Measurements from ENCODE around the gene TMEM161B.
"Not testable (repeated sequence)": the region's sequence is repeated elsewhere in the genome, so short reads cannot be mapped to it uniquely, and the experiment has no call there.

Gene TMEM161B

DNA sequence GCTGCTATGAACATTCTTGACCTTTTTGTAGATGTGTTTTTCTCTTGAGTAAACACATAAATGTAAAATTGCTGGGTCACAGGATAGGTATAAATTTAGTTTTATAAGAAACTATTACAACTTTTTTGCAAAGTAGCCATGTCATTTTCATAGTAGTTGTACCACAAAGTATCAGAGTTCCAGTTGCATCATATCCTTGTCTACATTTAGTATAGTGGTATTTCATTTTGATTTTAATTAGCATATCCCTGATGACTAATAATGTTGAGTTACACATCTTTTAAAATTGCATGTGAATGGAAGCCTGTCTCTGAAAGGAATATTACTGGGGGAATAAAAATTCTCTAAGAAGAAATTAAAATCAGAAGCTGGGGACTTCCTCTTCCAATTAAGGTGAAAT, 85.4 kb downstream of the TMEM161B start:
- DNase-seq (ENCODE audit: low spot score), result peak; percentile 10

DNA sequence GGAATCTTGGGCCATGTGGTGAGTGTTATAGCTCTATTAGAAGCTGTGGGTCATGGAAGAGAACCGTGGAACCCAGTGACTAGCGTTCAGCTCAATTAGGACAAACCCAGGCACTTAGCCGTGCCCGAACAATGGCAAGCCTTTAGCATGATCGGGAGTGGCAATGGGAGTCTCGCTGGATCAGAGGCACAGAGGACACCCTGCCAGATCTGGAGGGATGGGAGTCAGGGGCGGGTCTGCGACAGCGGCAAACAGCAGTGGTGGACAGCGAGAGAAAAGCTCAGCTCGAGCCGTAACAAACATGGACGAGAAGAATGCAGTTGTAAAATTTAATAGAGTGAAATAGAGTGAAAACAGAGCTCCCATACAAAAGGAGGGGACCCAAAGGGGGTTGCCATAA, 91.2 kb downstream of the TMEM161B start:
- DNase-seq (ENCODE audit: low spot score), result not testable (repeated sequence)

GRCh38 chr5:88172847-88173758, 95.5 kb downstream of the TMEM161B start:
- no peak for DNase-seq (ENCODE audit: low spot score)

DNA sequence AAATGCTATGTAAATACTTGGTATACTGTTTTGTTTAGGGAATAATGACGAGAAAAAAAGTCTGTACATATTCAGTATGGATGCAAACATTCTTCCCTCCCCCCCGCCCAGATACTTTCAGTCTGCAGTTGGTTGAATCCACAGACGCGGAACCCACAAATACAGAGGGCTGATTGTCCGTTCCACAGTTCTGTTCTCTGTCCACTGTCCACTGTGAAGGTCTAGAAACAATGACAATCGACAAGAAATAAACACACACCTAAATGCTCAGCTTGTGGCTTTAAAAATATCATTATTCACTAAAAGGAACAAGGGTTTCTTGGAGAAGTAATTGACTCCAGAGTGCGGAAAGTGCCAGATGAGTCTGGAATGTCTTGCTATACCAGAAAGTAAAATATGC, 109.1 kb downstream of the TMEM161B start:
- no peak for DNase-seq (ENCODE audit: low spot score)

GRCh38 chr5:88158056-88158455, 110.6 kb downstream of the TMEM161B start:
- DNase-seq (ENCODE audit: low spot score), result no peak

DNA sequence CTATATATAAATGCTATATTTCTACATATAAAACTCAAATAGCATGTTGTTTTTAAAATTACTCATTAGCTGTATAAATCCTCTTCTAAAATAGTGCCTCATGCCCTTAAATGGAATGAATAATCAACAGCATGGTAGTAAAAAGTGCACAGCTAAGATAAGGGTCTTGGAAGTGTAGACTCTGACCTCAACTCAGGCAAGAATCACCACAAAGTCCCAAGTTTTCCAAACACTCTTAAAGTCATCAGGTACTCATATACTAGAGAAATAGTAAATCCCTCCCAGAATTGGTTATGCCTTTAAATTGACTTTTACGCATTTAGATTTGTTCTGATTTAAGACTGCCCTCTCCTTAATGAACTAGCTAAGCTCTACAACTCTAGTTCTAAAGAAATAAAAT, 113.8 kb downstream of the TMEM161B start:
- DNase-seq (ENCODE audit: low spot score), result no peak

GRCh38 chr5:88150747-88151146, 117.9 kb downstream of the TMEM161B start:
- DNase-seq (ENCODE audit: low spot score), result no peak

DNA sequence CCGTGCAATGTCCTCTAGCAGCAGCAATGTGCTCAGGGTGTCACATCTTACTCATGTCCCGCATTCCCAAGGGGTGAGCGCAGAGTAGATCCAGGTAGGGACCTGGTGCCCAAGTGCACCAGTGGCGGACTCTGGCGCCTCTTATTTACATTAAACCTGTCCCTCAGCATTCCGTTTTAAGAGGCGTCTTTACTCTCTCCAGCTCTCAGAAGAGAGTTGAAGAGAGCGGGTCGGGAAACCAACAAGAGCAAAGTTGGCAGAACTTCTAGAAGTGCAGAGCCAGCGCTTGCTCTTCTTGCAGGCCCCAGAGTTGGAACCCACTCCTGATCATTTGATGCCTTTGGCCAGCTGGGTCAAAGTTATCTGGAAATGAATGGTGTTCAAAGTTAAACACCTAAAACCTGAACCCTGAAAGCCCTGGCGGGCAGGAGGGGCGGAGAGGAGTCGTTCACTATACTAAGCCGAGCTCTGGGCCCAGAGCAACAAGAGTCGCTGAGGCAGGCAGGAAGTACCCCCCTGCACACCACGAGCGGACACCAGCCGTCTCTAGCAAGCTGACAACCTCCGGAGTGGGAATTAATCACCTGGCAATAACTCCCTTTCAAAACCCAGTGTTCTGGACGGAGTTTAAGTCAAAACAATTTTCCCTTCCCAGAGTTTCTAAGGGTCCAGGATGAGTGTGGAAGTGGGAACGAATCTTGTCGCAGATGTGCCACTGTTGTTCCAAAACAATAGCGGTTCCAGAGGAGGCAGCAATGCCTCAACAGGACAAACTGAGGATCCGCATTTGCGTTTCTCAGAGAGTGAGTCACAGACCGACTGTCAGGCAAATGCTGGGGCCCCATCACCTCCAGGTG, 122.8 kb downstream of the TMEM161B start:
- no peak for DNase-seq (ENCODE audit: low spot score)

- no peak for DNase-seq (ENCODE audit: low spot score)
These were observed 123.4 kb downstream of the TMEM161B start for GRCh38 chr5:88145221-88145610.
